HUES64 (cell line): ENCODE data around the gene EIF4G1.
A peak's percentile ranks its signal among the peaks of the same experiment; 100 is the strongest.

Source experiments
- H3K27ac ChIP-seq: 2 replicates; pipeline ENCODE4 v1.7.0; 2013; ENCODE audit warnings: low read depth, low read length, inconsistent platforms
- H3K27me3 ChIP-seq: 2 replicates; pipeline ENCODE4 v1.6.1; 2013; ENCODE audit warnings: mild to moderate bottlenecking, low read length; ENCODE audit not compliant: insufficient read depth
- H3K36me3 ChIP-seq: 2 replicates; pipeline ENCODE4 v1.6.1; 2013; ENCODE audit warnings: mild to moderate bottlenecking, low read length; ENCODE audit not compliant: insufficient read depth
- H3K4me1 ChIP-seq: 2 replicates; pipeline ENCODE4 v1.6.1; 2013; ENCODE audit warnings: mild to moderate bottlenecking, low read length, moderate library complexity; ENCODE audit not compliant: insufficient read depth
- H3K4me3 ChIP-seq: 2 replicates; pipeline ENCODE4 v1.5.1; 2013; ENCODE audit warnings: mild to moderate bottlenecking, low read length, moderate library complexity
- H3K9ac ChIP-seq: 2 replicates; pipeline ENCODE4 v1.6.1; 2013; ENCODE audit warnings: mild to moderate bottlenecking, low read depth, low read length
- H3K9me3 ChIP-seq: 2 replicates; pipeline ENCODE4 v1.6.1; 2013; ENCODE audit warnings: low read depth, low read length; ENCODE audit not compliant: insufficient read depth
- WGBS: fragments of 150-250, 120-280 bp; methylation state at CpG from one replicate; pipeline ENCODE4 v1.1.7; 2013; ENCODE audit warnings: missing lambda C conversion rate; 5-methylcytosine and 5-hydroxymethylcytosine counted together

EIF4G1 gene

DNA sequence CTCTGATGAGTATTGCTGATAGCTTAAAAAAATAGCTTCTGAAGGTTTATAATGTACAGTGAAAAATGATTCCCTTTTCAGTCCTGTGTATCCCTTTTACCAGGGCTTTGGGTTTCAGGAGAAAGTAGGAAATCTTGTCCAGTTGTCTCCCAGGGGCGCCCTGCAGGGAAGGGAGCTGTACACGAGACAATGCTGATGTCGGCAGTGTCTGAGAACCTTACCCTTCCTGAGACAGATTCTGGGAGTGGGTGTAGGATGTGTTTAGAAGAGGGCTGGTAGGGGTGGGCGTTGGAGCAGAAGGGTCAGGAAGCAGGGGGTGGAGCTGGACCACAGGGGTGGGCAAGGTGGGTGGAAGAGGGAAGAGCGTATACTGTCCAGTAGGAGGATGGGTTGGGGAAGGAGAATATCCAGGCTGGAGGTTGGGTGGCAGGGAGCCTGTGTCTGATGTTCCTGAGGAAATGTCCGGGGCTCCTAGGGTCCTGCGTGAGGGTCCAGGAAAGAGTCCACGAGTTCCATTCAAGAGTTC, 58.0 kb downstream of the EIF4G1 start:
- no peak overlapping the region for H3K9ac ChIP-seq
- peaks cover 23% of the 10 kb centered on the region for H3K36me3 ChIP-seq
- no peak overlapping the region for H3K4me3 ChIP-seq
- peaks cover 5% of the 10 kb centered on the region for H3K4me1 ChIP-seq
- no peaks in the 10 kb centered on the region for H3K9me3 ChIP-seq
- peaks cover 8% of the 10 kb centered on the region; the same call in 1 of the 2 replicates for H3K27me3 ChIP-seq
- H3K27ac ChIP-seq, result no peak overlapping the region
- WGBS, result 87% methylated on average over 8 of the region's 8 CpGs

DNA sequence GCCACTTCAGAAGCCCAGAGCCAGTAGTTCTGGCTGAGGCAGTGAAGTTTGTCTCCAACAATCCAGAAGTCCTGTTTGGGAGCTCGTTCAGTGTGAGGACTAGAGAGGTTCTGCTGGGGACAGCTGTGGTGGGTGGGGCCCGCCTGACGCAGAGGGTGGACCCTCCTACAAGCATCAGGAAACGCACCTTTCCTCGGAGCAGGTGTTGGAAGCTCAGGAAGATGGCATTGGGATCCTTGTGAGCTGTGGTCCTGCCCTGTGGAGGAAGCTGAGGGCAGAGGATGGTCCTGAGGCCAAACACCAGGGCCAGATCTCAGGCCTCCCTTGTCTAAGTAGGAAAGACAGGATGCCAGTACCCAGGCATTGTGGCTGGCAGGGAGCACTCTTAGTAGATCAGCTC, 58.5 kb downstream of the EIF4G1 start:
- peaks cover 20% of the 10 kb centered on the region for H3K36me3 ChIP-seq
- no peaks in the 10 kb centered on the region for H3K9me3 ChIP-seq
- H3K4me1 ChIP-seq, result peaks cover 11% of the 10 kb centered on the region
- no peak overlapping the region for H3K9ac ChIP-seq
- 84% methylated on average over 5 of the region's 5 CpGs for WGBS
- no peak overlapping the region for H3K27ac ChIP-seq
- H3K27me3 ChIP-seq, result peaks cover 11% of the 10 kb centered on the region; the same call in 1 of the 2 replicates
- H3K4me3 ChIP-seq, result no peak overlapping the region

DNA sequence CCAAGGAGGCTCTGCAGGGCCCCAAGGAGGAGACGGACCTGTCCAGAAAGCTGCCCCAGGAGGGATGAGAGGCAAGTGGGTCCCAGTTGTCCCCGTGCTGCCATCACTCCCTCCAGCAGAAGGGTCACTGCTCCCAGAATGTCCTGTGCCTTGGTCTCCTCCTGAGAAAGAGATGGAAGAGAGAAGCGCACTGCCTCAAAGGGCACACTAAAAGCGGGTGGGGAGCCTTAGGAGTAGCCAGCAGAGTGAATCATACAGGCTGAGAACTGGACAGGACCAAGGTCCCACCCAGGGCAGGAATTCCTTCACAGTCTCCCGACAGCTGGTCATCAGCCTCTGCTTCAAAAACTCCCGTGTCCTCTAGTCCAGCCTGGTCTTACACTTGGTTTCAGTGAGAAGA, 59.0 kb downstream of the EIF4G1 start:
- H3K27me3 ChIP-seq, result peaks cover 16% of the 10 kb centered on the region
- H3K9ac ChIP-seq, result no peak overlapping the region
- H3K9me3 ChIP-seq, result no peaks in the 10 kb centered on the region
- peaks cover 14% of the 10 kb centered on the region for H3K36me3 ChIP-seq
- WGBS, result 91% methylated on average over 6 of the region's 6 CpGs
- peaks cover 16% of the 10 kb centered on the region for H3K4me1 ChIP-seq
- H3K4me3 ChIP-seq, result no peak overlapping the region
- H3K27ac ChIP-seq, result no peak overlapping the region

GRCh38 chr3:184375747-184376461, 61.5 kb downstream of the EIF4G1 start:
- Histone ChIP-seq H3K9me3 (no peaks in the 10 kb centered on the region), H3K36me3 (no peaks in the 10 kb centered on the region), H3K4me1 (peaks cover 24% of the 10 kb centered on the region), H3K27ac (no peak overlapping the region), H3K9ac (no peak overlapping the region), H3K27me3 (peaks cover 36% of the 10 kb centered on the region), H3K4me3 (no peak overlapping the region)
- 82% methylated on average over 12 of the region's 12 CpGs for WGBS

DNA sequence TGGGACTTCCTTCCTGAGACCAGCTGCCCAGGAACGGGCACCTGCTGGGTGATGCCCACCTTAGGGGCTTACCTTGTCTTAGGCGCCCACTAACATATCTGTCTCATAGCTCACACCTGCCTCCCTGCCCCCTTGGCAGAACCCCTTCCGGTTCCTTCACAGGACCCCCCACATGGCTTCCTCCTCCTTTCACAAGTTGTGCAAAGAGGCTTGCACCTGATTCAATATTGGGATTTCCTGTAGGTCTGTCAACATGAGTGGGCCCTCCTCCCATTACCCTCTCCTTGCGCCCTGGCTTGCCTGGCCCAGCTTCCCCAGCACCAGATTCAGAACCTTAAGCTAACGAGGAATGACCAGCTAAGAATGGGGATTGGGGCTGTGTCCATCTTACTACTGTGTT, 63.0 kb downstream of the EIF4G1 start:
- WGBS, result 78% methylated on average over 5 of the region's 5 CpGs
- Histone ChIP-seq H3K27ac (no peak overlapping the region), H3K9me3 (no peaks in the 10 kb centered on the region), H3K4me1 (peaks cover 25% of the 10 kb centered on the region), H3K9ac (no peak overlapping the region), H3K27me3 (peaks cover 51% of the 10 kb centered on the region), H3K4me3 (no peak overlapping the region), H3K36me3 (no peaks in the 10 kb centered on the region)

GRCh38 chr3:184377882-184378445, 63.6 kb downstream of the EIF4G1 start, which contains the start of gene THPO:
Gene THPO (minus strand): TSS chr3:184378207. CDS start chr3:184376259, 1,948 bp downstream.
- Histone ChIP-seq H3K36me3 (no peaks in the 10 kb centered on the region), H3K27me3 (peaks cover 57% of the 10 kb centered on the region), H3K9ac (no peak within 1 kb of the TSS), H3K4me3 (peak within 1 kb of the TSS; percentile 30), H3K4me1 (peaks cover 25% of the 10 kb centered on the region), H3K27ac (no peak within 1 kb of the TSS), H3K9me3 (no peaks in the 10 kb centered on the region)
- 38% methylated on average over 6 of the region's 7 CpGs for WGBS

GRCh38 chr3:184378651-184379357, 64.4 kb downstream of the EIF4G1 start:
- Histone ChIP-seq H3K4me1 (peaks cover 25% of the 10 kb centered on the region), H3K9ac (no peak overlapping the region), H3K36me3 (no peaks in the 10 kb centered on the region), H3K27me3 (peaks cover 63% of the 10 kb centered on the region), H3K27ac (no peak overlapping the region), H3K4me3 (peak overlapping the region; percentile 51; the same call in 1 of the 2 replicates), H3K9me3 (no peaks in the 10 kb centered on the region)
- WGBS, result 79% methylated on average over 10 of the region's 10 CpGs

GRCh38 chr3:184379358-184380184, 65.2 kb downstream of the EIF4G1 start, which contains the start of gene CHRD:
Gene CHRD (plus strand): TSS chr3:184380054. CDS start chr3:184380319, 265 bp downstream.
- H3K27me3 ChIP-seq, result peaks cover 65% of the 10 kb centered on the region
- H3K4me3 ChIP-seq, result peak within 1 kb of the TSS; percentile 56
- no peaks in the 10 kb centered on the region for H3K9me3 ChIP-seq

GRCh38 chr3:184380185-184380626, 65.8 kb downstream of the EIF4G1 start:
- no peaks in the 10 kb centered on the region for H3K9me3 ChIP-seq
- no peaks in the 10 kb centered on the region for H3K36me3 ChIP-seq
- no peak overlapping the region for H3K27ac ChIP-seq
- peak overlapping the region; percentile 56 for H3K4me3 ChIP-seq
- no peak overlapping the region for H3K9ac ChIP-seq
- WGBS, result under 1% methylated on average over 54 of the region's 62 CpGs
- H3K27me3 ChIP-seq, result peaks cover 63% of the 10 kb centered on the region
- H3K4me1 ChIP-seq, result peaks cover 25% of the 10 kb centered on the region

More at GRCh38 chr3:184379358-184380184, 65.2 kb downstream of the EIF4G1 start, which contains the start of gene CHRD:
- H3K4me1 ChIP-seq, result peaks cover 25% of the 10 kb centered on the region
- H3K27ac ChIP-seq, result no peak within 1 kb of the TSS
- H3K9ac ChIP-seq, result no peak within 1 kb of the TSS
- 3% methylated on average over 57 of the region's 71 CpGs for WGBS
- no peaks in the 10 kb centered on the region for H3K36me3 ChIP-seq

DNA sequence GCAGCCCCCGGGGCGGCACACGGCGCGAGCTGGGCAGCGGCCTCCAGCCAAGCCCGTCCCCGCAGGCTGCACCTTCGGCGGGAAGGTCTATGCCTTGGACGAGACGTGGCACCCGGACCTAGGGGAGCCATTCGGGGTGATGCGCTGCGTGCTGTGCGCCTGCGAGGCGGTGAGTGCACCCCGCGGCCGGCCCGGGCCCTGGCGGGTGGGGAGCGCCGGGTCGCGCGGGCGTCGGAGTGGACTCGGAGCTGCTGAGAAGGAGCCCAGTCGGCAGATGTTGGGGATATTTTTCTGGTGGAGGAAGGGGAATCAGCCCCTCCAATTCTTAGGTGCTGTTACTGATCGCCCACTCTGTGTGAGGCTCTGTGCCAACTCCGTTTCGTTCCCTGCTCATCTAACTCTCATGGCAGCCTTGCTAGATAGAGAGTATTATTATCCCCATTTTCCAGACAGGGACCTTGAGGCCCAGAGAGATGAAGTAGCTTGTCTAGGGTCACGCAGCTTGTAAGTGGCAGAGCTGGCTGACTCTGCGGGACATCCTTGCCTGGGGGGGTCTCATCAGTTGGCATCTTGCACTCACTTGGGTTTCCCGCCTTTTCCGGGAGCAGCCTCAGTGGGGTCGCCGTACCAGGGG, 66.3 kb downstream of the EIF4G1 start:
- no peak overlapping the region for H3K9ac ChIP-seq

More for the DNA sequence above, 66.3 kb downstream of the EIF4G1 start:
- peaks cover 60% of the 10 kb centered on the region for H3K27me3 ChIP-seq
- no peaks in the 10 kb centered on the region for H3K36me3 ChIP-seq
- no peak overlapping the region for H3K27ac ChIP-seq
- H3K4me1 ChIP-seq, result peaks cover 25% of the 10 kb centered on the region
- no peaks in the 10 kb centered on the region for H3K9me3 ChIP-seq
- H3K4me3 ChIP-seq, result peak overlapping the region; percentile 56
- WGBS, result 1% methylated on average over 42 of the region's 42 CpGs
